GM19395 (cell line): ENCODE measurements around the gene FLCN.

Experiments
- ATAC-seq: cut with Tn5 transposase; IDR thresholded peaks from one replicate; pipeline ENCODE4 v1.9.1; 2021; ENCODE audit warnings: mild to moderate bottlenecking, moderate library complexity; ENCODE audit not compliant: unreplicated experiment

The FLCN gene

DNA sequence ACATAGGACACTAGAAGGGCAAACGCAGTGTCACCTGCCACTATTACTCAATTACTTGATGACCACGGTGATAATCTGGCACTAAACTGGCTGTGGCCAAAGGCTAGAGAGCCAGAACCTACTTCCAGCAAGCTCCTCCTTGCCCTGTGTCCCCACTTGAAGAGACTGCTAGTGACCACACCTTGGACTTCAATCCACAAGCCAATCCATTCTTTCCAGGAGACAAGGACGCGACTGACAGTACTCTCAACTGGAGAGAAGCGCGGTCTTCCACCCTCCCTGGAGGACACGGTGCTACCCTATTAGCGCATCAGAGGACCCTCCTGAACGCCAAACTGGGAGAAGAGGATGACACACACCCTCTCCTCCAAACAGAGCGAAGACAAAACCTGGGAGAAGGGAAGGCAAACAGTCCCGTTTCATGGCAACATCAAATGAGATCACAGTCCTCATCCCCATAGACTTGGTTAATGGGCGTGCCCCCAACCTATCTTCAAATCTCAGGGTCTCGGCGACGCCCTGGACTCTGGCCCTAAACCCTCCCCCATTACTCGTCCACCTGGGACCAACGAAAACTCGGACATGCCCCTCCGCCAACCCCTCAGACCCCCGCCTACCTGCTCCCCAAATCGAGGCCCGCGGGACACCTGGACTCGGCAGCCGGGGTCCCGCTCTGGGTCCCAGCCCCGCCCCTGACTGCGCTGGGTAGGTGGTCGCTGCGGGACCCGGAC, 508 bp downstream of the FLCN start:
- peak; percentile 33 for ATAC-seq

DNA sequence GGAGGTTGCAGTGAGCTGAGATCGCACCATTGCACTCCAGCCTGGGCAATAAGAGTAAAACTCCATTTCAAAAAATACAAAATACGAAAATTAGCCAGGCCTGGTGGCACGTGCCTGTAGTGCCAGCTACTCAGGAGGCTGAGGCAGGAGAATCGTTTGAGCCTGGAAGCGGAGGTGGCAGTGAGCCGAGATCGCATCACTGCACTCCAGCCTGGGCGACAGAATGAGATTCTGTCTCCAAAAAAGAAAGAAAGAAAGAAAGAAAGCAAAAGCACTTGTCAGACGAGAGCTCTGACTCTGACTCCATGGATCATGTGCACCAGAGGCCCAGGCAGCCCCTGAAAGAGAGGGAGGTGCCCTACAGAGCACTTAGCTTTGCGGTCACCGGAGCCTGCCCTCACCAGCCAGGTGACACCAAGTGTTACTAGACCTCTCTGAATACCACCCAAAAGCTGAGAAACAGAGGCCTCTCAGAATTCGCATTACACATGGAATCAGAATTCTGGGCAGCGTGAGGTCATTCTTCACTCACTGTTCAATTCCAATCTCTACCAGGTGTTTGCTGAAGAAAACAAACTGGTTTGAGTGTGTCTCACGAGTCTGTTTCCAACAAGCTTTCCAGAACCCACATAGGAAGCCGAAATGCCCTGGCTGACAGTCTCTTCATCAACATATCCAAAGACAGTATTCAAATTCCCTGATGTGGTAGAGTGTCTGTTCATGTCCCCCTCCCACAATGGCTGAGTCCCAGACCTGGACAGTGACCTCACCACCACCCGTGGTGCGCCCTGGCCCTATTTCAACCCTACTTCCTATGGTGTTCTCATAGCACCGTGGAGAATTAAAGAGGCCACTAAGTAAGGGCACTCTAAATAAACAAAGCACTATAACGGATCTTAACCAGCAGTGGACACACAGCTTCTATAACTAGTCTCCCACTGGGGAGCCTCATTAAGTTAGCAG, 1.5 kb downstream of the FLCN start:
- no peak for ATAC-seq

DNA sequence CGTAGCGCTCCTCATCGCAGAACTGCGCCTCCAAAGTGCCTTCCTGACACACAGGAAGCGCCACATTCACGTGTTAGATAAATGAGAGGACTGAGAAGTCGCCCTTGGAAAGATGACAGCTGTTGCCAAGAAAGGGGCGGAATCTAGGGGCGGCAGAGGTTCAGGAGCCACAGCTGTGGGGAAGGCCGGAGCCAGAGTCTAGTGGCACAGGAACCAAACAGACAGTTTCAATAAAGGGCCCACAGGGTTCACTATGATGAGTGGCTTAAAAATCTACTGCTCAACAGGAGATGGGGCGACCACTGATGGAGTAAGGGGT, 4.7 kb downstream of the FLCN start:
- ATAC-seq, result no peak

DNA sequence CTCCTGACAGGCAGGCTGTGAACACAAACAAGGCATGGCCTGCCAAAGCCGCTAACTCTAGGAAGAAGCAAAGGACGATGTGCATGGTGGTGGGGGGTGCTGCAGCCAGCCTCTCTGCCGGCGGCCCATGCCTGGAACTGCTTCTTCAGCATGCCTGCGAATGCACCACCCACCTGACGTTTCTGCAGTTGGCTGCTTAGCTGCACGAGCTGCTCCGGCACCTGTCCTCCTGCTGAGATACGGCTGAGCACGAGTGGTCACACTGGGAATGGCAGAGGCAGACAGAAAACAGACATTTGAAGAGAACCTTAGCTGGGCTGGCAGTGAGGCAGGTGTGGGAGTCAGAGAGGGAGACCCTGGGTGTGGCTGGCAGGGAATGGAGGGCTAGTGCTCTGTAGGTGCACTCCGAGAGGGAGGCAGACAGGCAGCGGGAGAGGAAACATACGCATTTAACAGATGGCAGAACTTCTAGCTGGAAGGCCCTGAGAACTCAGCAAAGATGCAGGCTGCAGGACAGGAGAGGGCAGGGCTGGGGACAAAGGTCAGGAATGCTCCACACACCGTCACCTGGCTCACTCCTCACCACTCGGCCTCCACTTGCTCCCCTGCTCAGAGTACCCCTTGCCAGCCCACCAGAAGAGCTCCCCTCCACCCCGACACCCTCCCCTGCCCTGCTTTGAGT, 5.2 kb downstream of the FLCN start:
- no peak for ATAC-seq

DNA sequence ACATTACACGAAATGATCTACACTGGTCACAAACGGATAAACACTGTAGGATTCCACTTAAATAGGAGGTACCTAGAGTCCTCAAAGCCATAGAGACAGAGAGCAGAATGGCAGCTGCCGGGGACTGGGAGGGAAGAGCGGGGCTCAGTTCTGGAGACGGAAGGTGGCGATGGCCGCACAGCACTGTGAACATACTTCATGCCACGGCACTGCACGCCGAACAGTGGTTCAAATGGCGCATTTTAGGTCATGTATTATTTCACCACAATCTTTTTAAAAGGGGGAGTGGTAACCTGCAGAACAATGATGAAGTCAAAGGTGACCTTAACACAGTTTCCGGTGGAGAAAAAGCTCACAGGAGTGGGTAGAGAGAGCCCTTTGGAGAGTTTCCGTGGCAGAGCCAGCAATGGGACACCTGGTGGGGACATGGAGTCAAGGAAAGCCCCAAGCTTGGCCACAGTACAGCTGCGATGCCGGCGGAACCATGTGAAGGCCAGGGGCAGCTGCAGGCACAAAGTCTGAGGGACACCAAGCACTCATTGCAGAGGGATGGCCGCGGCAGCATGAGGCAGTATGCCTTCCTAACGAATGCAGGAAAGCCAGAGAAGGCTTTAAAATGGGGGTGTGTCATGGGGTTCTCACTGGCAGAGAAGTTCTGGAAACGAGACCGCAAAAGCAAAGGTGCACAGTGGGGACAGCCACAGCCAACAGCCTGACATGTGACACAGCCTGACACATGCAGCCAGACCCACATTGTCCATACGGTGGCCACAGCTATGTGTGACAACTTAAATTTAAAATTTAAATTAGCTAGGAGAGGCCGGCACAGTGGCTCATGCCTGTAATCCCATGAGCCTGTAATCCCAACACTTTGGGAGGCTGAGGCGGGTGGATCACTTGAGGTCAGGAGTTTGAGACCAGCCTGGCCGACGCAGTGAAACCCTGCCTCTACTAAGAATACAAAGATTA, 7.3 kb downstream of the FLCN start:
- no peak for ATAC-seq

DNA sequence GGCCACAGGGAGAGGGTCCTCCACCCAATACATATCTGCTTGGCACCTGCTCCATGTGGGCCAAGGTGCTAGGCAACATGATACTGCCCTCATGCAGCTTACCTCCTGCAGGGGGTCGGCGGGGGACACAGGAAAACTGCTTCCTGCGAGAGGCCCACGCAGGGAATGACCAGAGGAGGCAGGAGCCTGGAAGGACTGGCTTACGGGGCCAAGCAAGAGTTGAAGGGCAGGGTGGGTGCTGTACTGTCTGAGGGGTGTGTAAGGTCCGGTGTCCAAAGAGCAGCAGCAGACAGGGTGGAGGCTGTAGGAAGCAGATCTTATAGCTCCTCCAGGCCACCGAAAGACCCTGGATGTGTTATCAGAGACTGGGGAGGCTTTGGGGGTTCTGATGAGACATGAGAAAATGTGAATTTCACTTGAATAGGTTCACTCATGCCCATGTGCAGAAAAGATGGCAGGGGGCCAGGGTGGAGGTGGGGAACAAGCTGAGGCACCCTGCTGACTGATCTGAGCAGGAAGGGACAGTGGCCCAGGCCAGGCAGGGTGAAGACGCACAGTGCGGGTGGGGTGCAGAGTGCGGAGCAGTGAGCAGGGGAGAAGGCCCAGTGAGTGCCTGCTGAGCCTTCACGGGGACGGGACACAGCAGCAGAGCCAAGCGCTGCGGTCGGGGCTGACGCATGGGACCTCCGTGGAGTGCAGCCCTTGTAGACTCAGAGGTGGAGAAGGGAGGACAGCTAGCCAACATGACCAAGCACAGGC, 8.3 kb downstream of the FLCN start:
- ATAC-seq, result no peak

DNA sequence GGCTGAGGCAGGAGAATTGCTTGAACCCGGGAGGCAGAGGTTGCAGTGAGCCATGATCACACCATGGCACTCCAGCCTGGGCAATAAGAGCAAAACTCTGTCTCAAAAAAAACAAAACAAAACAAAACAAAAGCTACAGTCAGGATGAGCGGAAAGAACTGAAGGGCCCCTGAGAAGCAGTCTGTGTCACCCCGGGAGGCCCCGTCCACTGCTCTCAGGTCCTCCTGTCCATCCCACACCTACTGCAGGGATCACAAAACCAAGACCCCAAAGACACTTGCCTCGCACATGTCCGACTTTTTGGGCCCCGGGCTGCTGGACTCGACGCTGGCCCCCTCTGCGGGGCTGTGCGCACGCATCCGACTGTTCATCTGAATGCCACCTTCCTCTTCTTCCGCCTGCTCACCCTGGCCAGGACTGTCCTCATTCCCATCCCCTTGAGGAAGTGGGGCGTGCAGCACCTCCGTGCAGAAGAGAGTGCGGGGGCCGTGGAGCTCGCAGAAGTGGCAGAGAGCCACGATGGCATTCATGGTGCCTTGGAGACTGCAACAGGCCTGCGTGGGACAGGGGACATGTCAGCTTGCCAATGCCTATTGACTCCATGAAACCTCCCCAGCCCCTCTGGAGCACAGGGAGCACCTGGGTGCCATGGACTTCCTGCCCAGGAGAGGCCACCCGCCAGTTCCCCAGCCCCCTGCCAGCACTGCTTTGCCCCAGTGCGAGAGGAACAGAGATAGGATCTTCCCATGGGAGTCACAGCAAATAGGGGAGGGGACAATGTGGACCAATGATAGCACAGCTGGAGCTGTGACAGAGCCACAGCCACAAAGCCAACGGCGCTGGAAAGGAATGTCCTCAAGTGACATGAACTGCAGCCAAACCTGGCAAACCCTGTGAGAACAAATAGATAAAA, 9.1 kb downstream of the FLCN start:
- no peak for ATAC-seq

DNA sequence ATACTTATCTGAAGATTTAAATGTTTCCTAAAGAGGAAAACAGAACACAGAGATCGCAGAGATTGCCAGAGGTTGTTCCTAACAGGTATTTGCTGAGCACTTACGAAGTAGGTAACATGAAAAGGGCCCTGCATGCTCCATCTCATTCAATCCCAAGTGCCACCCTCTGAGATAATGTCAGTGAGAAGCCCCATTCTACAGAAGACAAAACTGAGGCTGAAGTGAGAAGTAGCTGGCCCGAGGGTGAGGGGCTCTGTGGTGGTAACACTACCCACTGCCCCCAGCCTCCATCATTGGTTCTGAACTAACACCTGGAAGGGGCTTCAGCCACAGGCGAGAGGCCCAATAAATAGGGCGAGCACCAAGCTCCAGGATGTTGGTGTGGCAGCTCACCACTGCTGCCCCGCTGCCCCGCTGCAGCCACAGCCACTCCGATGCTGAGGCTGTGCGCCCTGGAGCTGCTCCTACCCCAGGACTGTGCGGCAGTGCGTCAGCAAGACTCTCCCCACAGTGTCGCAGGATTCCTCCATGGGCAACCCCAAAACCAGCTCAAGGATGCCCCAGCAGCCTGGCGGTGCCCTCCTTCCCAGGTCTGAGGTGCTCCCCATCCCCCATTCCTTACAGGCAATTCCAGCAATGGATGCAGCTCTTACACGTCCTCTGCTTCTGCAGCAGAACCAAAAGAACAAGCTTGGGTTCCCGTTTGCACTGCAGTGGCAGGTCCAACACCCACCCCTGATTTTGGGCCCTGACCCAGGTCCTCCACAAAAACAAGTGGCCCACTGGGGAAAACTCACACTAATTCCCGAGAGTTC, 10.3 kb downstream of the FLCN start:
- no peak for ATAC-seq

DNA sequence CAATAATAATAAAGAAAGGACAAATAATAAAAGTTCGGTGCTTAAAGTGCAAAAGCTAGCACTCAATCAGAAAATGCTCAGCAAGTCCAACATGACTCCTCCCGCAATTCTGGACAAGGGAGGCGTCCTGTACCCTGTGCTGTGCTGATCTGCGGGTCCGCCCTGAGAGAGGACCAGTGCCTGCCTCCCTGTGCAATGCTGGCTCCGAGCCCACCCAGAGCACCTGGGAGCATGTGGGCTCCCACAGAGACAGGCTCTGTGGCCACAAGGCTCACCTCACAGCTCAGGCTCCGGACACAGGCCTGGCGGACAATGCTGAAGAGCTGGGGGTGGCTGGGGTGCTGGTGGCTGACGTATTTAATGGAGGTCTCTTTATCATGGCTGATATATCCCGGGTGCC, 11.1 kb downstream of the FLCN start:
- ATAC-seq, result no peak

DNA sequence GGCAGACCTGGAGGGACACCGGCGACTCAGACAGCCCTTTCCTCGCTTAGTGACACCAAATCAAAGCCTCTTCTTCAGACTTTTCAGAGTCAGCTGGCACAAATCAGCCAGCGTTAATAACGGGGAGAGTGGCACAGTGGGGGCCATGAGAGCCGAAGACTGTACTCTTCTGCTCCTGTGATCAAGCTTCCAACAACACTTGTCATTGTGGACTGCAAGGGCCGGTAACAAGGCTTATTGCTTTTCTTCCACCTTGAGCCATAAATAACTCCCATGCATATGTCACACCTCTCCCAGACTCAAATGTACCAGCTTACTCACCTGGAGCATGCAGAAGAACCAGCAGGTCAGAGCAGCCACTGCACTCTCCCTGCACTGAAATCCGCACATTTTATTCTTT, 12.8 kb downstream of the FLCN start:
- ATAC-seq, result no peak

DNA sequence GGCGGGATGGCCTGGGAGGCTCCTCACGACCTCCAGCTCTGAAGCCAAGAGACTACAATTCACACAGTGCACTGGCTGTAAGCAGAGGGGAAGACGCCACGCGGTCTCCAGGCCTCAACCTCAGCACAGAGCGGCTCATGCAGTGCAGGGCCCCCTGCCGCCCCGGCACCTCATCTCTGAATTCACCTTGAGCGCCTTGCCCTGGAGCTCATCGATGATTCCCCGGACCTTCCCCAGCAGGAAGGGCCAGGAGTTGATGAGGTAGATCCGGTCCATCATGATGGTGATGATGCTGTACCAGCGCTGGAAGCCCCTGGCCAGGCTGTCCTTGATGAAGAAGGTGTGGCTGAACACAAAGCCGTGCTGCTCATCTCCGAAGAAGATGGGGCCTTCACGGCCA, 13.2 kb downstream of the FLCN start:
- ATAC-seq, result no peak

DNA sequence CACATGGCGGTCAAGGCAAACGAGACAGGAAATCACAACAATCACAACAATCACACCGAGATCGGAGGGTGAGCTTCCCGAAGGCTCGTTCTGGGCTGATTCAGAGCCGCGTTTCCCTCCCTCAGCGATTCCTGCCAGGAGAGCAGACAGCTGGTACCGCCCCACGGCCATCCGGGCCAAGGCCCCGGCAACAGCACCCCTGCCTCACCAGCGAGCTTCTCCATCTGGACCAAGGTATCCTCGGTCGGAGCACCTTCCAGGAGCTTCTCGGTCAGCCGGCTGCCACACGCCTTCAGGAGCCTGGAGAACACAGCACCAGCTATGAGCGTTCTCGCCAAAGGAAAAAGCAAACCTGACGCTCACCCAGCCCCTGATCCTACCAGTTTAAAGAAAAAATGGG, 15.6 kb downstream of the FLCN start:
- ATAC-seq, result no peak

DNA sequence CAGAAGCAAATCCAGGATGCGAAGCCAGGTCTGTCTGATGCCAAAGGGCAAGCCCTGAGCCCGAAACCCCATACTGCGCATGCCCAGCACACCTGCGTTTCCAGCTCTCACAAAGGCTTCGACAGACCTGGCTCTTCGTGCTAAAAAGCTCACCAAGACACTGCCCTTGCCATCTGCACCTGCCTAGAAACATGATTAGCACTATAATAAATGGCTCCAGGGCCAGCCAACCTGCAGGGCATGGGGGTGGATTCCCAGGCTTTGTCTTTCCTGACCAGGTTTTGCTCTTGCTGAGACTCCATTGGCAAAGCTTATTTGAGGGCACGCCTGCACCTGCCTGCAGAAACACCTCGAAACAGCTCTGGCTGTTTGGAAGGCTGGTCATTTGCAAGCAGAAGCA, 16.4 kb downstream of the FLCN start:
- ATAC-seq, result no peak

DNA sequence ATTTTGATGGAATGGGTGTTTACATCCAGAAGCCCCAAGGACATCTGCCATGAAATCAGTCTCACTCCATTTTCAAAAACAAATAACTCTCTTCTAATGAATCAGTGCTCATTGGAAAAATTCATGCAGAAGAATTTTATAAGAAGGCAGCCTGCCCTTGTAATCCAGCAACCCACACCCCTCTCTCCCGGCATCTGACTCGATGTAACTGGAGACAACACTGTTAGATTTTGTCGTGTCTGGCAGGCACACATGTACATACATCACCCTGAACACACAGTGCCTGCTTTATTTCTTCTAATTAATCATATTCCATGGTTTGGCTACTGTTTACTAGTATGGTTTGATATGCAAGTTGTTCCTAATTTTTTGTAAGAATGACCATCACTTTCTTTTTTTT, 19.0 kb downstream of the FLCN start:
- ATAC-seq, result no peak

DNA sequence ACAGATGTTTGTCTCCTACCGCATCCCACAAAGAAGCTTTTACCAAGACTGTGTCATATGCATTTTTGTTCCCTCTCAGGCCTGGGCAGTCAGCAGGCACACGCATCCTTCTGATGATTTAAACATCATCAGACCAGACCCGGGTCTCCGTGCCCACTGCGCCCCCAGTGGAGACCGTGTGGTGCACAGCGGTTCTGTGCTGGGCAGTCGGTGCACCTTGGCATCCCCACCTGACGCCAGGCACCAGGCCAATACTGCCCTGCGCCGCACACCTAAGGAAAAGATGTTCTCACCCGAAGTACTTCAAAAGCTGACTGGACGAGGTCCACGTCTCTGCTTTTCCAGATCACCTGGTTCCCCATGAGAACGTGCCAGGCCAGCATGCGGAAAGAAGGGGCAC, 20.2 kb downstream of the FLCN start:
- ATAC-seq, result no peak

DNA sequence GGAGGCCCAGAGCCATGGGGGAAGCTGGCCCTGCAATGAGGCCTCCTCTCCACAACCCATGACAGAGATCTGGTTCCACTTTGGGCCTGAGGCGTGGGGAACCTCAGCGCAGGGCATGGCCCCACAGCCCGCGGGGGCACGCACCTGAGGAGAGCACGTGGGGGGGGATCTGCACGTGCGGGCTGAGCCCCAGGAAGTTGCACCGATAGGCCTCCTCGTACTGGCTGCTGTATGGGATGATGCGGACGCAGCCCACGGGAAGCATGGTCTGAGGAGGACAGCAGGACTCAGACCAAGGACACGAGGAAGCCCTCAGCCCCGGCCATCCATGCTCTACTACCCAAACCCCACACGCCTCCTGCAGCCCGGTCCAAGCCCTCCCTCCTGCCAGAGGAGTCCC, 20.7 kb downstream of the FLCN start:
- ATAC-seq, result no peak

DNA sequence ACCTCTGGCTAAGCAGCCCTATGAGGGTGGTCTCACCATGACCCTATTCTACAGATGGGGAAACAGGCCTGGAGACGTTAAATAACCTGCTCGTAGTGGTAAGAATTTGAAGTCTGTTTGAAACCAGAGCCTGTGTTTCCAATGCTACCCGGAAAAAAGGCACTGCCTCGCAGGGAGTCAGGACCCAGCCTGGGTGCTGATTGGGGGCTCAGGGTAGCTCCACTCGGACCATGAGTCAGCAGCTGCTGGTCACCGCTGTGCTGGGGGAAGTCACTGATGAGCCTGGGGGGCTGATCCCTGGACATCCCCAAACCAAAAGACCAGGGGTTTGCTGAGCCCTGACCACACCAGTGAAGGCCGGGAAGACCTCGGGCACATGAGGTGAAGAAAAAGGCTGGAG, 21.4 kb downstream of the FLCN start:
- ATAC-seq, result no peak
